Measurements from ENCODE around the gene ATCAY.
"Not testable (repeated sequence)": the region's sequence is repeated elsewhere in the genome, so short reads cannot be mapped to it uniquely, and the experiment has no call there.

ATCAY gene

DNA sequence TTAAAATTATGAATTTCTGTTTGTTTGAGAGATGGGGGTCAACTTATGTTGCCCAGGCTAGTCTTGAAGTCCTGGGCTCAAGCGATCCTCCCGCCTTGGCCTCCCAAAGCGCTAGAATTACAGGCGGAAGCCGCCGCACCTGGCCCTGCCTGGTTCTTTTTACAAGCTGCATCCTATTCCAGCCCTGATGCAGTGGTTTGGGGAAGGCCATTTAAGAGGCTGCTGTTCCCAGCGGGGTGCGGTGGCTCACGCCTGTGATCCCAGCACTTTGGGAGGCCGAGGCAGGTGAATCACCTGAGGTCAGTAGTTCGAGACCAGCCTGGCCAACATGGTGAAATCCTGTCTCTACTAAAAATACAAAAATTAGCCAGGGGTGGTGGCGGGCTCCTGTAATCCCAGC lies 87.5 kb downstream of the ATCAY start:
- DNase-seq (ENCODE audit: low read depth); H3K4me3 ChIP-seq (ENCODE audit: low read length); H3K27me3 ChIP-seq (replicated peaks; ENCODE audit: control insufficient read depth, insufficient read depth, low read length); H3K9me3 ChIP-seq (ENCODE audit: control insufficient read depth, low read length): not testable (repeated sequence)
- Histone ChIP-seq H3K9ac (ENCODE audit: low read length) (peak overlapping the region; percentile 89), H3K4me1 (ENCODE audit: control insufficient read depth, insufficient read depth, low read length) (peaks cover 27% of the 10 kb centered on the region), H3K36me3 (ENCODE audit: control insufficient read depth, insufficient read depth, low read length, severe bottlenecking) (peaks cover 48% of the 10 kb centered on the region)

DNA sequence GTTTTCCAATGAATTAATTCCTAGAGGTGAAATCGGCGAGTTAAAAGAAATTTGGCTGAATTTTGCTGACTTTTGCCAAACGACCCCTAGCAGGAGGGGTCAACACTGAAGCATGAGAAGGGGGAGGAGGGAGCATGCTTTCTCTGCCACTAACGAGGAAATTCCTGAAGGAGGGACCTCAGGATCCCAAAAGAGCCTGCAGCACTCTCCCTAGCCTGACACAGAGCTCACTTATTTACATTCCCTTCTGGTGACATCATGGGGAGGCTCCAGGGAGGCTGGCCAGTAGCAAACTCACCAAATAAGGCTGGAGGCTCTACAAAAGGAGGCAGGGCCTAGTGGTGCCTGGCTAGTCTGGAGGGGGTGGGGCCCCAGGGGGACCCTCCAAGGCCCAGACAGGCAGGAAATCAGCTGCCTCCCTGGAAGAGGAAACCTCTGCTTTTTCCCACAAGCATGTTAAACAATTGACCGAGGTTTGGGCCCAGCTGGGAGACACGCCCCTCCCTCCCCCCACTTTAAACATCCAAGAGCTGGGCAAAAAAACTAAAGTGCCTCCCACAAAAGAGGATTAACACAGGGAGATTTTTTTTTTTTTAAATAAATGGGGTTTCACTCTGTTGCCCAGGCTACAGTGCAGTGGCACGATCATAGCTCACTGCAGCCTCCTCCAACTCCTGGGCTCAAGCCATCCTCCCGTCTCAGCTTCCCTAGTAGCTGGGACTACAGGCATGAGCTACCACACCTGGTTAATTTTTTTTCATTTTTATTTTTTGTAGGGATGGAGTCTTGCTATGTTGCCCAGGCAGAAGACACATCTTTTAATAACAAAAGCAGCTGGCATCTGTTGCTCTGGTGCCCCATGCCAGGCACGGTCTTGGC lies 88.3 kb downstream of the ATCAY start:
- no peaks in the 10 kb centered on the region for H3K9me3 ChIP-seq (ENCODE audit: control insufficient read depth, low read length)
- no peaks in the 10 kb centered on the region for H3K27me3 ChIP-seq (replicated peaks; ENCODE audit: control insufficient read depth, insufficient read depth, low read length)
- peak overlapping the region; percentile 82 for H3K4me3 ChIP-seq (ENCODE audit: low read length)
- DNase-seq (ENCODE audit: low read depth) = peak; percentile 99
- H3K4me1 ChIP-seq (ENCODE audit: control insufficient read depth, insufficient read depth, low read length) = peaks cover 27% of the 10 kb centered on the region
- peak overlapping the region; percentile 89 for H3K9ac ChIP-seq (ENCODE audit: low read length)
- peaks cover 40% of the 10 kb centered on the region for H3K36me3 ChIP-seq (ENCODE audit: control insufficient read depth, insufficient read depth, low read length, severe bottlenecking)

DNA sequence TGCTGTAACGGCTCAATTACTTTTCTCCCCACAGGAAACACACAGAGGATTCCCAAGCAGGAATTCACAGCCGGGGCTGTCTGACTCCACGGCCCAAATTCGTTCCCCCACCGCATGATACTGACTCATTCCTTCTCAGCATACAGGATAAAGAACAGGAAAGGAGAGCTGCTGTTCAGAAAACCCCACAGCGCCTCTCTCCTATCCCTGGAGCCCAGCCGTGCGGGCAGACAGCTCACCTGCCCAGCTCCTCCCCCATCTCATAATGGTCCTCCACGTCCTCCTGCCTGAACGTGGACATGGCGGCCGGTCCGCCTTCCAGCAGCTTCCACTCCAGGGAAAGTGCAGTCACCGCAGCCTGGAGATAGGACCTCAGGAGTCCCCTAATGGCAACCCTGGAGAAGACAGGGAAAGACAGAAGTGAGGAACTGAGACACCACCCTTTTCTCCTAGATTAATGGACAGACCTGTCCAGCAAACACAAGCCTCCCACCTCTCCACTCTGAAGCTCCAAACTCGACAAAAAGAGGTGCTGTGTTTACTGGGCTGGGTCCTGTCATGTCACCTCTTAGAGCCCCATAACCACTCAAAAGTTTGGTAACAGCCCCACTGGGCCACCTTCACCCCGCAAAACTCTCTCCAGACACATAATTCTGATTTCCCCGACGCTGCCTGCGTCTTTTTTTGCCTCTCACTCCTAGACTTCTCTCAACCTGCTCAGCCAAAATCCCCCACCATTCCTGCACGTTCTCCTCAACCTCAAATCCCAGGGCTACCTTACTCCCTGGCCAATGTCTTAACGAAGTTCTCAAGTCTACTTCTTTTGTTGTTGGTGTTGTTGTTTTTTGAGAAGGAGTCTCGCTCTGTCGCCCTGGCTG lies 89.2 kb downstream of the ATCAY start:
- H3K9ac ChIP-seq (ENCODE audit: low read length) = peak overlapping the region; percentile 89
- H3K9me3 ChIP-seq (ENCODE audit: control insufficient read depth, low read length) = no peaks in the 10 kb centered on the region
- H3K4me3 ChIP-seq (ENCODE audit: low read length) = peak overlapping the region; percentile 82
- H3K27me3 ChIP-seq (replicated peaks; ENCODE audit: control insufficient read depth, insufficient read depth, low read length) = no peaks in the 10 kb centered on the region
- peak; percentile 74 for DNase-seq (ENCODE audit: low read depth)
- H3K4me1 ChIP-seq (ENCODE audit: control insufficient read depth, insufficient read depth, low read length) = peaks cover 27% of the 10 kb centered on the region
- H3K36me3 ChIP-seq (ENCODE audit: control insufficient read depth, insufficient read depth, low read length, severe bottlenecking) = peaks cover 33% of the 10 kb centered on the region

DNA sequence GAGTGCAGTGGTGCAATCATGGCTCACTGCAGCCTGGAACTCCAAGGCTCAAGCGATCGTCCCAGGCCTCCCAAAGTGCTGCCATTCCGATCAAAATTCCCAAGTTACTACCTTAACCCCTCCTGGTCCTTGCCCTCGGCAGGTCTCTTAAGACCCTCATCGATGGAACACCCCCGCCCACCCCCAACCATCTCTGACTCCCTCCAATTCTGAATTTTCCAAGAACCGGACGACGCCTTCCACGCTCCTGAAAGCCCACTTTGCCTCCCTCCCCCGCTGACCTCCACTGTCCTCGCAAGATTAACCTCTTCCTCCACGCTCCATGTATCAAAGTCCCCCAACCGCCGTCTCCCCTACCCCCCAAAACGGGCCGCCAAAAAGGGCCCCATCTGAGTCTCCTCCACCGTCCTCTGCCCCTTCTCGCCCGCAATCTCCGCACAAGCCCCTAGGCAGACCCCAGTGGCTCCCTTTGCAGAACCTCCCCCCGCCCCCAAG lies 89.9 kb downstream of the ATCAY start:
- no peaks in the 10 kb centered on the region for H3K27me3 ChIP-seq (replicated peaks; ENCODE audit: control insufficient read depth, insufficient read depth, low read length)
- H3K9me3 ChIP-seq (ENCODE audit: control insufficient read depth, low read length) = no peaks in the 10 kb centered on the region
- peaks cover 27% of the 10 kb centered on the region for H3K4me1 ChIP-seq (ENCODE audit: control insufficient read depth, insufficient read depth, low read length)
- H3K36me3 ChIP-seq (ENCODE audit: control insufficient read depth, insufficient read depth, low read length, severe bottlenecking) = peaks cover 32% of the 10 kb centered on the region
- H3K4me3 ChIP-seq (ENCODE audit: low read length) = peak overlapping the region; percentile 82
- DNase-seq (ENCODE audit: low read depth) = no peak
- H3K9ac ChIP-seq (ENCODE audit: low read length) = peak overlapping the region; percentile 89

DNA sequence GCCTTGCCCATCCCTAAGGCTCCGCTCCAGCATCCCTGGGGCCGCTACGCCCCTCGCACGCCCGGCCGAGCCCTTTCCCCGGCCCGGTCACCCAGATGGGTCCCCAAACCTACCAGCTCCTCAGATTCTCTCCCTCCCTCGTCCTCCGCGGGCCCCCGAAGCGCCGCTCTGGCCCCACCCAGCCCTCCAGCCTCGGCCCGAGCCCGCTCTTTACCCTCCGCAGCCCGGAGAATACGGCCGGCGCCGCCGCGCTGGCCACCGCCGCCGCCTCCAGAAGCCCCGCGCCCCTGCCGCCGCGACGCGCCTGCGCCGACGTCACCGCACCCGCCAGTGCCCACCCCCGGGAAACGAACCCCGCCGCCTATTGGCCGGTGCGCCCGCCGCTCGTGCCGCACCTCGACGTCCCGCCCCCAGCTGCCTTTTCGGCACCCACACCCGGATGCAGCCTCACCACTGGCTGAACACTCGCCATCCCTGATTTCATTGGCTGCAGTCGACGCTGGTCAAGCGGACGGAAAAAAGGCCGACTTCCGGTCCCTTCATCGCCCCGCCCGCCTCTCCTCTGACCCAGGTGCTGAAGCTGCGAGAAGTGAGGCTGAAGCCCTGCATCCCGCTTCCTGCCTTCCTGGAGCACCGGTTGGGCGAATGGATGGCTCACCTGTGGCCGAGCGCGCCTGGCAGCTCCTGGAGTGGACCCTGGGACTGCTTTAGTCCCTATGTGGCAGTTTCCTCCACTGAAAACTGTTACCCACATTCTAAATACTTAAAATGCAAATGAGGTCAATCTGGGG lies 90.5 kb downstream of the ATCAY start, which contains the start of gene DAPK3:
Gene DAPK3, minus strand, starts transcription at position 292 of the 791 bp plus-strand sequence. CDS start 1,364 bp downstream, outside the sequence.
- peak within 1 kb of the TSS; percentile 82 for H3K4me3 ChIP-seq (ENCODE audit: low read length)
- H3K9ac ChIP-seq (ENCODE audit: low read length) = peak within 1 kb of the TSS; percentile 89
- no peaks in the 10 kb centered on the region for H3K9me3 ChIP-seq (ENCODE audit: control insufficient read depth, low read length)
- peaks cover 27% of the 10 kb centered on the region for H3K4me1 ChIP-seq (ENCODE audit: control insufficient read depth, insufficient read depth, low read length)
- DNase-seq (ENCODE audit: low read depth) = peak; percentile 99
- peaks cover 32% of the 10 kb centered on the region for H3K36me3 ChIP-seq (ENCODE audit: control insufficient read depth, insufficient read depth, low read length, severe bottlenecking)
- no peaks in the 10 kb centered on the region for H3K27me3 ChIP-seq (replicated peaks; ENCODE audit: control insufficient read depth, insufficient read depth, low read length)

DNA sequence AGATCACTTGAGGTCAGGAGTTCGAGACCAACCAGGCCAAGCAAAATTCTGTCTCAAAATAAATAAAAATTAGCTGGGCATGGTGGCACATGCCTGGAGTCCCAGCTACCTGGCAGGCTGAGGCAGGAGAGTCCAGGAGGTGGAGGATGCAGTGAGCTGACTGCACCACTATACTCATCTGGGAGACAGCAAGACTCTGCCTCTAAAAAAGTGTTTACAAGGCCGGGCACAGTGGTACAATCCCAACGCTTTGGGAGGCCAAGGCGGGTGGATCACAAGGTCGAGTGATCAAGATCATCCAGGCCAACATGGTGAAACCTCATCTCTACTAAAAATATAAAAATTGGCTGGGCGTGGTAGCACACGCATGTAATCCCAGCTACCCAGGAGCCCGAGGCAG lies 94.7 kb downstream of the ATCAY start:
- Histone ChIP-seq H3K4me1 (ENCODE audit: control insufficient read depth, insufficient read depth, low read length) (peaks cover 5% of the 10 kb centered on the region), H3K27me3 (replicated peaks; ENCODE audit: control insufficient read depth, insufficient read depth, low read length) (no peaks in the 10 kb centered on the region), H3K4me3 (ENCODE audit: low read length) (no peak overlapping the region), H3K9me3 (ENCODE audit: control insufficient read depth, low read length) (no peaks in the 10 kb centered on the region), H3K36me3 (ENCODE audit: control insufficient read depth, insufficient read depth, low read length, severe bottlenecking) (peaks cover 50% of the 10 kb centered on the region), H3K9ac (ENCODE audit: low read length) (peak overlapping the region; percentile 39)
- DNase-seq (ENCODE audit: low read depth) = no peak

DNA sequence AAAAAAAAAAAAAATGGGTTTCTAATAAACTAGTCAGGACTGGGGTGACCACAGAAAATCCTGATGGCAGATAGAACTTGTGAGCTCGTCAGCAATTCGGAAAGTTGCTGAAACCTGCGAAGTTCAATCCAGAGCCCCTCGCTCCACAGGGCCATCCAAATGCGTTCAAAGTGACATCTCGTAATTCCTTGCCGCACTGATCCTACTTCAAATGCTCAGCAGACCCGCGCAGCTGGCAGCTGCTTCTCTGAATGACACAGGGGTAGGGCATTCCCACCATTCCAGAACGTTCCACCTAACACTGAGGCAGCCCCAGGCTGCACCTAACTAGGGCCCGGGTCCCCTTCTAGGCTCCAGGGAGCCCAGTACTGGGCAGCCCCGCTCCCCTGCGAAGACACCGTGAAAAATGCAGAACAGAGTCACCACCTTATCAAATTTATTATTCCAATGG lies 95.2 kb downstream of the ATCAY start:
- no peak for DNase-seq (ENCODE audit: low read depth)
- H3K9ac ChIP-seq (ENCODE audit: low read length) = no peak overlapping the region
- H3K36me3 ChIP-seq (ENCODE audit: control insufficient read depth, insufficient read depth, low read length, severe bottlenecking) = peaks cover 55% of the 10 kb centered on the region
- H3K9me3 ChIP-seq (ENCODE audit: control insufficient read depth, low read length) = no peaks in the 10 kb centered on the region
- no peaks in the 10 kb centered on the region for H3K27me3 ChIP-seq (replicated peaks; ENCODE audit: control insufficient read depth, insufficient read depth, low read length)
- no peak overlapping the region for H3K4me3 ChIP-seq (ENCODE audit: low read length)
- H3K4me1 ChIP-seq (ENCODE audit: control insufficient read depth, insufficient read depth, low read length) = peaks cover 5% of the 10 kb centered on the region

DNA sequence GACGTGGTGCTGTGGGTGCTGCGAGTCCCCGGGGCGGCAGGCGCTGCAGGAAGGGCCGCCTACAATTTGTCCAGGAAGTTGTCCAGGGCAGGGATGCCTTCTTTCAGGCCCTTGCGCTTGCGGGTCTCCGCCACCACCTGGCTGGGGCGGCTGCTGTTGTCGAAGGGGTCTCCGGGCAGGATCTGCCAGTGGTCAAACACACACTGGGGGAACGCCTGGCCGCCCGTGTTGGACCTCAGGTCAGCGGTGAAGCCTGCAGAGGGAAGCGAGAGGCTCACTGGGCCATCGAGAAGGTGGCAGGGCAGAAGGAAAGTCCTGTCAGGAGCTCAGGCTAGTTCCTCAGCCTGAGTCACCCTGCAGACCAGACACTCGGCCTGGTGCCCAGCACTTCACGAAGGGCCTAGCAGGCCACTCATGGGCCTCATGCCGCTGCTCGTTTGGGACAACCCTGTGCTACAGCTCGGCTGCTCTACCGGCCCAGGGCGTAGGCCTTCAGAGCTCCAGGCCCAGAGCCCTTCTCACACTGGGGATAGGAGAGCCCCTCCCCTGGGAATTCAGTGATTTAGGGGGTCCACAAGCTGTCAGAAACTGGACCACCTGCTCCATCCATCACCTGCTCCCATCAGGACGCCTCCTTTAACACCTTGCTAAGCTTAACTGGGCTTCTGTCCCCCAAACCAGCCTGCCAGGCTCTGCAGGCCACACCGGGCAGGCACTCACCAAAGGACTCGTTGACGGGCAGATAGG lies 96.2 kb downstream of the ATCAY start:
- H3K9ac ChIP-seq (ENCODE audit: low read length) = no peak overlapping the region
- peaks cover 6% of the 10 kb centered on the region for H3K4me1 ChIP-seq (ENCODE audit: control insufficient read depth, insufficient read depth, low read length)
- H3K36me3 ChIP-seq (ENCODE audit: control insufficient read depth, insufficient read depth, low read length, severe bottlenecking) = peaks cover 65% of the 10 kb centered on the region
- DNase-seq (ENCODE audit: low read depth) = no peak
- no peak overlapping the region for H3K4me3 ChIP-seq (ENCODE audit: low read length)
- H3K9me3 ChIP-seq (ENCODE audit: control insufficient read depth, low read length) = no peaks in the 10 kb centered on the region
- no peaks in the 10 kb centered on the region for H3K27me3 ChIP-seq (replicated peaks; ENCODE audit: control insufficient read depth, insufficient read depth, low read length)

Measured in adipocyte (in vitro differentiated cells).